ENCODE measurements around the gene RPS6KA1. TPM values are rescaled to one million over a fixed set of nuclear protein-coding genes. Genes with fewer than 3 reads are reported as not detected.

The RPS6KA1 gene
- total RNA-seq, 4 donors from 2014 or later: 3.5 to 8.5 (median 6.2) TPM

GRCh38 chr1:26579681-26580111, 50.1 kb downstream of the RPS6KA1 start:
- H3K27me3 ChIP-seq: no peaks in the 10 kb centered on the region
- TF ChIP-seq EP300 (IDR thresholded peaks at IDR 0.05) (no peak), CTCF (IDR thresholded peaks at IDR 0.05) (no peak), POLR2A (IDR thresholded peaks at IDR 0.05) (no peak), POLR2AphosphoS5 (IDR thresholded peaks at IDR 0.05) (no peak)
- H3K4me1 ChIP-seq: peaks cover 0 to 3% (median 0%) of the 10 kb centered on the region in 3 donors
- H3K36me3 ChIP-seq: no peaks in the 10 kb centered on the region
- no peak overlapping the region for H3K4me3 ChIP-seq
- H3K27ac ChIP-seq: no peak overlapping the region
- no peaks in the 10 kb centered on the region for H3K9me3 ChIP-seq
- 20 to 65% methylated on average over 1 to 3 of the region's 3 CpGs for WGBS, 2 donors (ENCODE audit: low coverage in 1 of 2)
- ATAC-seq: no peak

- H3K4me1 ChIP-seq: no peaks in the 10 kb centered on the region
- H3K36me3 ChIP-seq: no peaks in the 10 kb centered on the region
- H3K4me3 ChIP-seq: no peak overlapping the region
- no peak for ATAC-seq
- WGBS, 2 donors (ENCODE audit: low coverage in 1 of 2): 92% methylated on average over 5 to 6 of the region's 6 CpGs
- TF ChIP-seq CTCF (IDR thresholded peaks at IDR 0.05): no peak
- TF ChIP-seq EP300 (IDR thresholded peaks at IDR 0.05): no peak
- TF ChIP-seq POLR2AphosphoS5 (IDR thresholded peaks at IDR 0.05): no peak
- TF ChIP-seq POLR2A (IDR thresholded peaks at IDR 0.05): no peak
- no peaks in the 10 kb centered on the region for H3K27me3 ChIP-seq
- H3K9me3 ChIP-seq: no peaks in the 10 kb centered on the region
- no peak overlapping the region for H3K27ac ChIP-seq
Observed at GRCh38 chr1:26580116-26580515, 50.6 kb downstream of the RPS6KA1 start.

GRCh38 chr1:26581287-26581651, 51.7 kb downstream of the RPS6KA1 start:
- no peak overlapping the region for H3K4me3 ChIP-seq
- H3K27ac ChIP-seq: no peak overlapping the region
- no peaks in the 10 kb centered on the region for H3K27me3 ChIP-seq
- no peak for TF ChIP-seq POLR2A (IDR thresholded peaks at IDR 0.05)
- no peak for TF ChIP-seq POLR2AphosphoS5 (IDR thresholded peaks at IDR 0.05)
- TF ChIP-seq EP300 (IDR thresholded peaks at IDR 0.05): no peak
- TF ChIP-seq CTCF (IDR thresholded peaks at IDR 0.05): no peak
- ATAC-seq: no peak
- 88% methylated on average over 3 of the region's 7 CpGs; no CpG with 5 or more reads in 1 of the 2 donors for WGBS, 2 donors (ENCODE audit: low coverage in 1 of 2)
- no peaks in the 10 kb centered on the region for H3K36me3 ChIP-seq
- no peaks in the 10 kb centered on the region for H3K9me3 ChIP-seq
- H3K4me1 ChIP-seq: no peaks in the 10 kb centered on the region

- no peak for ATAC-seq
- Histone ChIP-seq H3K4me3 (no peak overlapping the region), H3K4me1 (no peaks in the 10 kb centered on the region), H3K36me3 (no peaks in the 10 kb centered on the region), H3K9me3 (no peaks in the 10 kb centered on the region), H3K27ac (no peak overlapping the region), H3K27me3 (no peaks in the 10 kb centered on the region)
- TF ChIP-seq CTCF (IDR thresholded peaks at IDR 0.05): no peak
- no peak for TF ChIP-seq POLR2A (IDR thresholded peaks at IDR 0.05)
- TF ChIP-seq EP300 (IDR thresholded peaks at IDR 0.05): no peak
- TF ChIP-seq POLR2AphosphoS5 (IDR thresholded peaks at IDR 0.05): no peak
- 75 to 84% methylated on average over 8 of the region's 8 CpGs for WGBS, 2 donors (ENCODE audit: low coverage in 1 of 2)
Observed at GRCh38 chr1:26582053-26582835, 52.7 kb downstream of the RPS6KA1 start.

- H3K36me3 ChIP-seq: no peaks in the 10 kb centered on the region
- H3K4me3 ChIP-seq: no peak overlapping the region
- H3K27me3 ChIP-seq: no peaks in the 10 kb centered on the region
- ATAC-seq: no peak
- TF ChIP-seq POLR2AphosphoS5 (IDR thresholded peaks at IDR 0.05) (no peak), CTCF (IDR thresholded peaks at IDR 0.05) (no peak), EP300 (IDR thresholded peaks at IDR 0.05) (no peak), POLR2A (IDR thresholded peaks at IDR 0.05) (no peak)
- H3K27ac ChIP-seq: no peak overlapping the region
- 66 to 92% methylated on average over 1 to 3 of the region's 6 CpGs for WGBS, 2 donors (ENCODE audit: low coverage in 1 of 2)
- no peaks in the 10 kb centered on the region for H3K4me1 ChIP-seq
- no peaks in the 10 kb centered on the region for H3K9me3 ChIP-seq
Observed at GRCh38 chr1:26582836-26583460, 53.4 kb downstream of the RPS6KA1 start.
